Fibroblast of mammary gland (primary cell): ENCODE data around the gene HS3ST3A1.

Experiments used
- DNase-seq: peaks from one replicate; pipeline ENCODE4 v3.0.0-alpha.2; 2010; ENCODE audit warnings: low read depth
- H3K4me3 ChIP-seq: 2 replicates; pipeline ENCODE4 v1.5.1; 2011; ENCODE audit warnings: low read depth, mild to moderate bottlenecking, low read length, moderate library complexity; ENCODE audit not compliant: control insufficient read depth
- TF ChIP-seq, protein P1 (sequence below): conservative IDR thresholded peaks from 2 replicates; pipeline ENCODE4 v1.5.1; 2011; ENCODE audit warnings: low read depth, low read length, inconsistent platforms; ENCODE audit not compliant: control insufficient read depth, insufficient read depth

HS3ST3A1 gene

DNA sequence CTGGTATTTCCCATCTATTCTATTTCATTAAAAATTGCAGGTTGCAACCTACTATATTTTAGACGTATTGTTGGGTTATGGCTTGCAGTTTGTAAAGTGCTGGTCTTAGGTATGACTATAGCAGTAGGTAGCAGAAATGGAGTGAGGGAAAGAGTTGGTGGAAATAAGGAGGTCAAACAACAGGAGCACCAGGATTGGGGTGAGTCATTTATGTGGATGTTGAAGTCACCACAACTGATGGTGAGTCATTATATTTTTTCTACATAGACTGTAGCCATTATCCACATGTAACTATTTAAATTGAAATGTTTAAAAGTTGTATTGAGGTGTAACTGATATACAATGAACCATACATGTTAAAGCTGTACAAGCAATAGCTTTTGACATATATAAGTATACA lies 25.0 kb upstream of the HS3ST3A1 start:
- TF ChIP-seq, protein P1, sequence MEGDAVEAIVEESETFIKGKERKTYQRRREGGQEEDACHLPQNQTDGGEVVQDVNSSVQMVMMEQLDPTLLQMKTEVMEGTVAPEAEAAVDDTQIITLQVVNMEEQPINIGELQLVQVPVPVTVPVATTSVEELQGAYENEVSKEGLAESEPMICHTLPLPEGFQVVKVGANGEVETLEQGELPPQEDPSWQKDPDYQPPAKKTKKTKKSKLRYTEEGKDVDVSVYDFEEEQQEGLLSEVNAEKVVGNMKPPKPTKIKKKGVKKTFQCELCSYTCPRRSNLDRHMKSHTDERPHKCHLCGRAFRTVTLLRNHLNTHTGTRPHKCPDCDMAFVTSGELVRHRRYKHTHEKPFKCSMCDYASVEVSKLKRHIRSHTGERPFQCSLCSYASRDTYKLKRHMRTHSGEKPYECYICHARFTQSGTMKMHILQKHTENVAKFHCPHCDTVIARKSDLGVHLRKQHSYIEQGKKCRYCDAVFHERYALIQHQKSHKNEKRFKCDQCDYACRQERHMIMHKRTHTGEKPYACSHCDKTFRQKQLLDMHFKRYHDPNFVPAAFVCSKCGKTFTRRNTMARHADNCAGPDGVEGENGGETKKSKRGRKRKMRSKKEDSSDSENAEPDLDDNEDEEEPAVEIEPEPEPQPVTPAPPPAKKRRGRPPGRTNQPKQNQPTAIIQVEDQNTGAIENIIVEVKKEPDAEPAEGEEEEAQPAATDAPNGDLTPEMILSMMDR: no peak
- H3K4me3 ChIP-seq: no peak overlapping the region
- peak; percentile 87 for DNase-seq

GRCh38 chr17:13619462-13619861 lies 17.7 kb upstream of the HS3ST3A1 start:
- TF ChIP-seq, protein P1: no peak
- no peak overlapping the region for H3K4me3 ChIP-seq
- DNase-seq: no peak

DNA sequence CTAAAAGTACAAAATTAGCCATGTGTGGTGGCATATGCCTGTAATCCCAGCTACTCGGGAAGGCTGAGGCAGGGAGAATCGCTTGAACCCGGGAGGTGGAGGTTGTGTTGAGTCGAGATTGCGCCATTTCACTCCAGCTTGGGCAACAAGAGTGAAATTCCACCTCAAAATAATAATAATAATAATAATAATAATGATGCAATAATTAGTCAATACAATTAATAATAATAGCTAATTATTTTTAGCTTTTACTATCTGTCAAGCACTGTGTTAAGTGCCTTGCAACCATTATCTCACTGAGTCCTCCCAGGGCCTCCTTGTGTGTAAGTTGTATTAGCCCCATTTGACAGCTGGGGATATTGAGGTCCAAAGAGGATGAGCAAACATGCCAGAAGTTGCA lies 14.3 kb upstream of the HS3ST3A1 start:
- no peak for DNase-seq
- no peak overlapping the region for H3K4me3 ChIP-seq
- TF ChIP-seq, protein P1: no peak

GRCh38 chr17:13609941-13610340 lies 8.2 kb upstream of the HS3ST3A1 start:
- H3K4me3 ChIP-seq: no peak overlapping the region

GRCh38 chr17:13601322-13601775 lies 380 bp downstream of the HS3ST3A1 start:
- TF ChIP-seq, protein P1: no peak
- peak overlapping the region; percentile 90 for H3K4me3 ChIP-seq
- DNase-seq: no peak

More at GRCh38 chr17:13609941-13610340, 8.2 kb upstream of the HS3ST3A1 start:
- DNase-seq: no peak
- TF ChIP-seq, protein P1: no peak

GRCh38 chr17:13600475-13601321 lies 1.0 kb downstream of the HS3ST3A1 start:
- DNase-seq: no peak
- TF ChIP-seq, protein P1: no peak
- H3K4me3 ChIP-seq: peak overlapping the region; percentile 90
